Glomerular endothelial cell (primary cell): Measurements from ENCODE around the gene TUBAL3. TPM values are rescaled to one million over a fixed set of nuclear protein-coding genes. Genes with fewer than 3 reads are reported as not detected.

Source experiments
- DNase-seq: peaks from one replicate; pipeline ENCODE4 v3.0.0-alpha.2; 2011; ENCODE audit warnings: low read depth, low spot score; ENCODE audit errors: extremely low read depth
- total RNA-seq: library from RNA; depleted of rRNA; stranded (reverse); fragments of >200 nt; gene quantifications from 2 replicates; pipeline ENCODE4 v1.2.3, GENCODE V29; 2015

Gene TUBAL3
- total RNA-seq, 1 donor from 2014 or later, result 0.12 TPM

DNA sequence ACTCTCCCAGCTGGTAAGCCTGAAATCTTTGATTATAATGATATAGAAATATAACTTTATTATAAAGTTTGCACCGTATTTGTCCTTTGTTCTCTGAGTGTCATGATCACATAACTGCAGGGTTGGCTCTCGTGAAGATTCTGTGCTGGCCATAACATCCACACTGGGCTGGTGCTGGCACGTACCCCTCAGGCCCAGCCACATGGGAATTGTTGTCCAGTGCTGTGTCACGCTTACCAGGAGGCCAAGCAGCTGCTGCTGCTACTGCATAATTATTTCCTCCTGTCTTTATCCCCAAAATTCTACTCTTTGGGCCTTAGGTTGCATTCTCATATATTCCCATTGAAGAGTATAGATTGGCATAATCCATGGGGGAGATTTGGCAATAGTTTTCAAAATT is 60.6 kb downstream of the TUBAL3 start:
- DNase-seq, result no peak

DNA sequence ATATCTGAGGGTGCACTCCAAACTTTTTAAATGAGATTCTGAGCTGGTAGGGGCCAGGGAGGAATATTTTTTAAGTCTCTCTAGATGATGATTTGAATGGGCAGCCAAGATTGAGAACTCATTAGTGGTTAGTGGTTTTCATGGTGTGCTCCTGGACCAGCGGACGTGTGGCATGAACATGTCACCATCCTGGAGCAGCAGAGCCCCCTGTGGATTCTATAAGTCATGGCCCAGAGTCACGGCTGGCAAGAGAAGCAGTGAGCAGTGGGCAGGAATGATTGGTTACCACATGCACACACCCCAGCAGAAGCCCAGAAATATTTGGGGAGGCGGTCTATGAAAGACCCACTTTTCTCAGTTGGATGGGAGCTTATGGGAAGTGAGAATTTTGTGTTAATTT is 61.1 kb downstream of the TUBAL3 start:
- no peak for DNase-seq

Other genes with a start within 250 kb of the TUBAL3 start
- not detected in 2 replicates for gene AKR1C8, start 219.7 kb downstream of the TUBAL3 start, total RNA-seq
- gene AKR1C4, start 208.0 kb downstream of the TUBAL3 start, total RNA-seq, result not detected in 2 replicates
- gene UCN3, start 39.9 kb downstream of the TUBAL3 start, total RNA-seq, result not detected in 2 replicates
- gene NET1, start 7.7 kb upstream of the TUBAL3 start, total RNA-seq, result 25.7 and 48.1 TPM in 2 replicates
- not detected in 2 replicates for gene CALML5, start 94.7 kb upstream of the TUBAL3 start, total RNA-seq
- gene CALML3, start 120.1 kb upstream of the TUBAL3 start, total RNA-seq, result not detected in 2 replicates